ENCODE results near the gene PDGFD. TPM values are rescaled to one million over a fixed set of nuclear protein-coding genes. Genes with fewer than 3 reads are reported as not detected.

PDGFD gene
- total RNA-seq, 2 donors from 2014 or later, result 2.4 to 6.4 TPM

DNA sequence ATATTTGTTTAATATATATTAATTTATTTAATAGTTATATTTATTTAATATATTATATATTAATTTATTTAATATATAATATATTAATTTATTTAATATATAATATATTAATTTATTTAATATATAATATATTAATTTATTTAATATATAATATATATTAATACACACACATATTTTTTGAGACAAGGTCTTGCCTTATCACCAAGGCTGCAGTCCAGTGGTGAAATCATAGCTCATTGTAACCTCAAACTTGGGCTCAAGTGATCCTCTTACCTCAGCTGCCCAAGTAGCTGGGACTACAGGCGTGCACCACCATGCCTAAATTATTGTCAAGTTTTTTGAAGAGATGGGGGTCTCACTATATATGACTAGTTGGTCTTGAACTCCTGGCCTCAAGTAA lies 178.9 kb downstream of the PDGFD start:
- intact Hi-C loops (cut with DNase I, micrococcal nuclease), result no loop called here
- ATAC-seq (no peak), DNase-seq (no peak)

DNA sequence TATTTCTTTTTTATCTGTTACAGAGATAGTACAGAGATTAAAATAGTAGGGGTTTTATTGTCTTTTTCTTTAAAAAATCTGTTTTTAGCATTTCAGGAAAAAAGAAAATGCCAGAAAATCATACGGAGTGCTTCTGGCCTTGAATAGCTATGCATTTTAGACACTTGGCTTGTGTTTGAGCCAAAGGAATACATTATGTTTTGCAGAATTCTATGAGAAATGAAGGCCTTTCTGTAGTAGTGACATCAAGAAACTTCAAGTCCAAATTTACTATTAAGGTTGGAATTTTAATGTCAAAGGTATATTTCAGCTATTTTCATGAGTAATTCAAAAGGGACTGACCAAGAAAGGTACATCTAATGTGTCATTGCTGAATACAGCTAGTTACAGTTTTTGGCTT lies 183.8 kb downstream of the PDGFD start:
- ATAC-seq, result no peak
- intact Hi-C loops (cut with DNase I, micrococcal nuclease), result no loop called here
- no peak for DNase-seq

DNA sequence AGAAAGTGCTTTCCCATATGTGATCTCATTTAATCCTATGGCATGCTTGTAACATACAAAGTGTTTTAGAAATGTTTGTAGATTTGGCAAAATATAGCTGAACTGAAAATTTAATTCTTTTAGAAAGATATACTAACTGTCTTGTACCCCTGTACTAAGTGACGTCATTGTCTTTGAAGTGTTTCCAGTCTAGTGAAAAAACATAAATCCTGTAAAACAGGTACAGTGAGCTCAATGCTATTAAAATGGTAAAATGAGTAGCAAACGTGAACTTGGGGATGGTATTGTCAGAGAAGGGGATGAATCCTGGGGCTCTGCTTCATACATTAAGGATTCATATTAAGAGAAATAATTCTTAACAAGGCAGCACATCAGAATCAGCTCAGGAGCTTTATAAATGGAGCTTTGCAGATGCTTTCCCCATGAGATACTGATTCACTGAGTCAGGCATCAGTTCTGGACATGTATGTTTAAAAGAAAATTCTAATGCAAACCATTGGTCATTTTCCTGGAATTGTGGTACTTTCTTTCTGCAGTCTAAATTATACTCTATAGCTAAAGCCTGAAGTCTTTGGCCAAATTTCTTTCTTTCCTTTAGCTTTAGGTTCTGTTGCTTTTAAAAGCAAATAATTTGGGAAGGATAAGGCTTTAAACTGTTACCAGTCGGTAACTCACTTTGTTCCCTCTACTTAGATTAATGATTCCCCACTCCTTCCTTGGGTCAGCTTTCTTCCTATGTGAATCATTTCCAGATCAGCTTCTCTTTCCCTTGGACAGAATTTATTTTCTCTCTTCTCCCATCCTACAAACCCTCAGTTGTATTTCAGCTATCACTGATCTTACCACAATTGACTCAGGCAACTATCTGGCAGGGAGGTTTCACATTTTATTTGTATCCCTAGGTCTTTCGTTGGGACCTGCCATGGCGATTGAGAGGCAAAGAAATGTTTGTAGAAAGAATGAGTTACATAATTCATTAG lies 185.0 kb downstream of the PDGFD start:
- DNase-seq, result no peak
- intact Hi-C loops (cut with DNase I, micrococcal nuclease), result no loop called here
- ATAC-seq, result no peak

DNA sequence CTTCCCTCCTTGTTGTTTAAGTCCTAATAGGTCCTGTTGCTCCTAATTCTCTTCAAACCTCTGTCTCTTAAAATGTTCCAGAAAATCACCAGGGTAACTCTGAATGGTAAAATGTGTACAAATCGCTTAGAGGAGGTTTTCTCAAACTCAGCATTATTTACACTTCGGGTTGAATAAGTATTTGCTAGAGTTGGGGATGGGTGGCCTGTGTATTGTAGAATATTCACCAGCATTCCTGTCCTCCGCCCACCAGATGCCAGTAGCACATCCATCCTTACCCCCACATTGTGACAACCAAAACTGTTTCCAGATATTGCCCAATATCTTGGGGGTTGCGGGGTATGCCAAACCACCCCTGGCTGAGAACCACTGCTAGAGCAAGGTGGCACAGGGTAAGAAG lies 191.9 kb downstream of the PDGFD start:
- ATAC-seq (no peak), DNase-seq (no peak)
- intact Hi-C loops (cut with DNase I, micrococcal nuclease), result no loop called here

DNA sequence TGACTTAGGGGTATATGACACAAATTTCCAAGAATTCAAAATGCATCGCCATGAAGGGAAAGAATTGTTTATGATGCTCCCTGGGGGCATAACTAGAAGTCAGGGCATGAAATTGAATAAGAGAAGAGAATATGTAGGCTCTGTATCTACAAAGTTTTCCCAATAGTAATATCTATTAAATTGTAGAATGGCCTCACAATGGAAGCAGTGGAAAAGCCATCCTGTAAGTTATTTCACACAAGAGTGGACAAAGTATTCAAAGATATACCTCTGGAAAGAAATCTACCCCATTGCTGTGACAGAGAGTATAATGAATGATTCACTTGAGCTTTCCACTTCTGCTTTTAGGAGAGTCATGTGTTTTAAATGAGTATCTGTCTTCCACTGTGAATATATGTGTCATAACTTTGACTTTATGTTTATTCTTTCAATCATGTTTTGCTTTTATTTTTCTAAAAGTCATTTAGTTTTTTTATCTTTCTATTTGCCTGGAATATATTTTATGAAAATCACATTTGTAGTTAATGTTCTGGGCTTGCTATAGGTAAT lies 193.2 kb downstream of the PDGFD start:
- DNase-seq (no peak), ATAC-seq (no peak)
- intact Hi-C loops (cut with DNase I, micrococcal nuclease), result no loop called here

DNA sequence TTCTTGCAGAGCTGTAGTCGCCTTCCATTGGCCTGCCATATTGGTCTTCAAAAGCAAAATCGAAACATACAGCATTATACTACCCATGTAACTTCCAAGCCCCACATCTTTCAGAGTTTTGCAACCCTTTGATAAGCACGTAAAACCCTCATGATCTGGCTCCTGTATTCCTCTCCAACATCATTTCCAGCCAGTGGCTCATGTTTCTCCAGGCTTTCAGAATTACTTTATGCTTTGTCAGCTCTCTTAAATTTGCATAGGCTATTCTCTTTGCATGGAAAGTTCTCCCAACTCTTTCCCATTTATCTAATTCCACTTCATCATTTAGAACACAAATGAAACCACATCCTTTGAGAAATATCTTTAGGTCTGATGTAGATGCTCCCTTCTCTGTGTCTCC lies 195.3 kb downstream of the PDGFD start:
- ATAC-seq, result no peak
- intact Hi-C loops (cut with DNase I, micrococcal nuclease), result no loop called here
- no peak for DNase-seq

DNA sequence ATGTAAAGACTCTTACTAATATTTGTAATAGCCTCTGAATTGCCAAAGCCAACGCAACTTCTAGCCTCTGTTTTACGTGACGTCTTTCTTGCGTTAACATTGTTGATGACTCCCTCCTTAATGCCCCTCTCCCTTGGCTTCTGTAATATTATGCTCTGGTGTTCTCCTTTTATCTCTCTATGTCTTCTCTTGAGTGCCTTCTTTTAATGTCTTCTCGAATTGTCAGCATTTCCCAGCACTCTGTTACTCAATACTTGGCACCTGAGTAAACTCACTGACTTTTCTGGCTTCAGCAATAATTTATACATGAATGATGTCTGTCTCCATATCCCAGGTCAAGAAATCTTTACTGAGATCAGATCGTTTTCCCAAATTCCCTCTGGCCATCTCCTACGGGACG lies 196.0 kb downstream of the PDGFD start:
- no peak for ATAC-seq
- intact Hi-C loops (cut with DNase I, micrococcal nuclease), result no loop called here
- no peak for DNase-seq

DNA sequence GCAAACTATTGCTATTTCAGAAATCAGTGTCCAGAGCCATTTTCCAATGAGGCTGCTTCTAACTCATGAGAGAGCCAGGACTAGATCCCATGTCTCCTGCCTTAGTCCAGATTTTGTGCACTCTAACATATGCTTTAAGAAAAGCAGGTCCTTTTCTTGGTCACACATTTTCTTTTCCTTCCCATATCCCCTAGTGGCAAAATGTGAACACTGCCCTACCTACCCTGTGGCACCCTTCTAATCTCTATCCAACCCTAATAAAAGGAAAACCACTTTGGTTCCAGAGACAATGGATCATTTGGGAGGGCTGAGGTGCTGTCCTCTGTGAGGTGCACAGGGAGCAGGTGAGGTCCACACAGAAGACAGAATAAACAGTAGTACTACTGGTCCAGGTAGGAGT lies 199.6 kb downstream of the PDGFD start:
- DNase-seq (no peak), ATAC-seq (no peak)
- intact Hi-C loops (cut with DNase I, micrococcal nuclease), result no loop called here

DNA sequence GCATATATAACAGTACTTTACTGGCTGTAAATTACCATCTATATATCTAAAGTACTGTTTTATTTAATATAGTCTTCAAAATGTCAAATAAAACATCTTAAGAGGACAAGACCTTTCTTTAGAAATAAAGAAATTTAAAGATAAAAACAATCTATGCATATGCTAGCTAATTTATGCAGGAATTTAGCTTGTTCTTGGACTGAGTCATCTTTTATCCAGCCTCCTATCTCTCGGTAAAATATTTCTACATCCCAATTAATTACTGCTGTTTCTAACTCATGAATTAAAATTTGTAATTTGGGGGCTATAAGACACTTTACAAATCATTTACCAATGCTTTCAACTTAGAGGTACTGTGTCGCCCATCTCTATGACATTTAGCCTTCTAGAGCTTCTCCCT lies 200.3 kb downstream of the PDGFD start:
- intact Hi-C loops (cut with DNase I, micrococcal nuclease), result no loop called here
- ATAC-seq, result no peak
- DNase-seq, result no peak

DNA sequence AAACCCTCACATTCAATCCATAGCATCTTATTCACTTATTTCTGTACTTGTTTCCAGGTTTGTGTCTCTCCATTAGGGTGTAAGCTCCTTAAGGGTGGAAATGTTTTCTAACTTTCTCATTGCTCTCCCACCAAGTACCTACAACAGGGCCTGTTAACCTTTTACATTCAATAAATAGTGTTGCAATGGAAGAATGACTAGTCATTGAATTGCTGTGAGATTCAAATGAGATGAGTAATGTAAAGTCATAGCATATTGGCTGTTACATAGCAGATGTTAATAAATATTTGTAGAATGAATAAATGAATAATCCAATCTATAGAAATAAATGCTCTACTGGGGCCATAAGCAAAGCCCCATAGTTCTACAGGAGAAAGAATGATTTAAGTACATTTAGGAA lies 202.9 kb downstream of the PDGFD start:
- intact Hi-C loops (cut with DNase I, micrococcal nuclease), result no loop called here
- no peak for DNase-seq
- ATAC-seq, result no peak

DNA sequence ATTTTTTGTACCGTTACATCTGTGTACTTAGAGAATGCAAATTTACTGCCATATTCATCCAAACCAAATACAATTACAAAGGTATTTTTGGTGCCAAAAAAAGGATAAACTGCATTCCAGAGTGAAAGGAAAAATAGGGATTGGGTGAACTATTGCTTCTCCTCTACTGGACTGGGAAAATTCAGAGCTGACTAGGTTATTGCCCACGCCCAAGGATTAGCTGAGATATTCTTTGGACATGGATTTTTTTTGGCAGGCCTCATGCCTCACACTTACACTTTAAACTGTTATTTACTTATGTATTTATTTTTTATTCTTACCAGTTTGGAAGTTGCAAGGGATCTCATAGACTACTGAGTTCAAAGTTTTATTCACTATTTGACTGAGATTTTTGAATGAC lies 203.8 kb downstream of the PDGFD start:
- DNase-seq, result no peak
- intact Hi-C loops (cut with DNase I, micrococcal nuclease), result no loop called here
- no peak for ATAC-seq

DNA sequence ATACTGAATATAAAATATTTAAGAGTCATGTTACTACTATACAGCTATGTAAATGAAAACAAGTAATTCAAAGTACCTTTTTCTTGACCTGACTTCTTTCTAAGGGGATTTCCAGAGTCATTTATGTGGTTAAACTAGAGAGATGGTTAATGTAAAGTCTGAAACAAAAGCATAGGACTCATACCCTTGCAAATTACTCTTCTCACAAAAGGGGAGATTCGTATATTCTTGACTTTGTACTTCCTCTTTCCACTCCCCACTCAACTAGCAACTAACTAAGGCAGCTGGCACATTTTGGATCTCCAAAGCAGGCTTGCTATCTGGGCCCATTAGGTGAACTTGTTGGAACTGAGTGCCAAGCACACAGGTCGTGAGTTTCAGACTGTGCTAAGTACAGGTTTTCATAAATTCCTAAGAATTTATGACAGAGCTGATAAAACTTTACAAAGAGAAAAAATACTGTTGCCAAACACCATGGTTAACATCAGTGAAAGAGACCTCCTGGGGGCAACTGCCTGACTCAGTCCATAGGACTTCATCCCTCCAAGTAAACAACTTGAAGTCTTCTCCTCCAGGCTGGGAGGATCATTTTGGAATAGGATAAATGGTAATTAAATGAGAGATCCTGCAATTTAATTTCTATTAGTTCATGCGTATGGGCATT lies 204.5 kb downstream of the PDGFD start:
- no peak for ATAC-seq
- intact Hi-C loops (cut with DNase I, micrococcal nuclease), result no loop called here
- no peak for DNase-seq

DNA sequence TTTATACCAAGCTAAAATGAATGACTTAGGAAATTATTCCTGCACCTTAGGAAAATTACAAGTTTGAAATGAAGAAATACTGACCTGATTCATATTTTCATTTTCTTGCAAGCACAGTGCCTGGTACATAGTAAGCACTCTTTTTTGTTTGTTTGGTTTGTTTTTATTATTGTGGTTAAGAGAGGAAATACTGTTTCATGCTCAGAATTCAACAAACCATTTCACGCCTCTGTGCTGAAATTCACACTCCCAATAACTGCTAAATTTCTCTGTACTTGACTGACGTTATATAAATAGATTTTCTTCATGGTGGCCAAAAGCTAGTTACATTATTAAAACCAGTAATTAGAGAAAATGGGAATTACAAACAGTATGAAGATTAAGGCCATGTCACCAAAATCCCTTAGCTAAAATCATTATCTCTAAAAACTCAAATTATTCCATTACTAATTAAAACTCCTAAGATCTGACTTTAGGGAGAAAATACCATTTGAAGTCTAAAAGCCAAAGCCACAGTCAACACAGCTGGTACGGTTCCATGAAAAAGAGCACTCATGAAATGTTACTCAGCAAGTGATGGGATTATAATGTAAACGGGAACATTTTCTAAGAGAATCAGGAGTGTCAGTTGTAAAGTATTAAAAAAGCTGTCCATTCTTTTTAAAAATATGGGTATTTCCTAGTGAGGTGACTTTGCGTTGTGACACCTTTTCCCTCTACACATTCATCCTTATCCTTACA lies 205.3 kb downstream of the PDGFD start:
- intact Hi-C loops (cut with DNase I, micrococcal nuclease), result no loop called here
- no peak for ATAC-seq
- DNase-seq, result no peak

DNA sequence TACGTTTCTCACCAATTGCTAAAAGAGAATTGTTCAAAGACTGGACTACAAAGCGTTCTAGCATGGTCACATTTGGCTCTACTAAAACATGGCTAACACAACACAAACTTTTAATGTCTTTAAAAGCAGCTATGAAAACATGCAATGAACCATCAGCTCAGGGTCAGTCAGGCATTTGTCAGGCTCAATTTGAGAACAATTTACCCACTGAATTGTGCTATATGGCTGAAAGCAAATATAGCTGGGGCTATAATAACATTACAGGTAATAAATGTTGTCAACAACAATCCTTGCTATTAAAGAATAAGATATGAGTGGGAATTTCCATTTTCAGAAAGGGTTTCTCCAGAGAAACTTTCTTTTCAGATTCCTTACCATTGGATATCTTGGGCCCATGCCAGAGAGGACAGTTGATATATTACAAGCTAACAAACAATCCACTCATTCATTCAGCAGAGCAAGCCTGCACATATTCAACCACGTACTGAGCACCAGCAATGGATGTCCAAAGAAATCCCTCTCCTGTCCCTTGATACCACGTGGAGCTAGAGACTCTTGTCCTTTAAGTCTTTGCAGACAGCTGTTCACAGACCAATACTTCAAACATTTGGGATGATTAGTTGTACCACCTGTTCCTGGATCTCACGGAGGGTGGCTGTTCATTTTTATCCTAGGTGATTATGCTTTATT lies 210.0 kb downstream of the PDGFD start:
- intact Hi-C loops (cut with DNase I, micrococcal nuclease), result no loop called here
- peak in 1 of 2 donors; percentile 15 for DNase-seq
- ATAC-seq, result peak; percentile 88

DNA sequence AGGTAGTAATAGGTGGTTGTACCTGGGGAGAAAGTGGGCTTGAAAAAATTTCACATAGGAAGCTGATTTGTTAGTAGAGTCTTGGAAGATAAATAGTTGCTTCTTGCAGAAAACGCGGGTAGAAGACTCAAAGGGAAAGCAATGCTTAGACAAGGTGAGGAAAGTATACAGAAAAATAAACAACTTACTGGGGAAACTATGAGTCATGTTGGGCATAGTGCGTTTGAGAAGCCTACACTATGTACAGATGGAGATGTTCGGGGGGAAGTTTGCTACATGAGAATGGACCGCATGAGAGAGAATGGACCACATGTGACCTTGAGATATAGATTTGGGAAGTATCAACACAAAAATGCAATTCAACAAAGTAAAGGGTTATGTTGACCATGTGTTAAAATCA lies 214.2 kb downstream of the PDGFD start:
- DNase-seq (no peak), ATAC-seq (no peak)
- intact Hi-C loops (cut with DNase I, micrococcal nuclease), result no loop called here

DNA sequence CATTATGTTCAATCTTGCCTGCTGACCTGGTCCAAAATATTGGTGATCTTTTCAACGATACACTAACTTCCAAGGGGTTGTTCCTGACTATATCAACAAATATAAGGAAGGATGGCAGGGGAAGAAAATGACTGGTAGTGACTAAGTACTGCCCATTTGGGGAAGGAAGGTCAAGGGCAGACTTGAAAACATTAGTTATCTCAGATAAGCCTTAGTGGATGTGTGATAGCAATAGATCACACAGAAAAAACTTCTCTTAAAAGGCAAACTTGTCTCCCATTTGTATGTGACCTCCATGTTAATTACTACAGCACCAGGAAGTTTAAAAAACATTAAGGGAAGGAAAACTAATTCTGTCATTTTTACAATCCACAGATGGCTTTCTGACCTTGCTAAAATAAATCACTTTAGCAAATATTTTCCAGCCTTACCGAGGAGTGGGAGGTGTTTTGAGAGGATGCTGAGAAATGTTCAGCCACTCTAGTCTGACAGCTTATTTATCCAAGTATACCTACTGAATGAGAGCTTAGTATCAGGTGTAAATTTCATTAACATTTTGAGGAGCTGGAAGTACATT lies 215.7 kb downstream of the PDGFD start:
- ATAC-seq, result no peak
- intact Hi-C loops (cut with DNase I, micrococcal nuclease), result no loop called here
- DNase-seq, result no peak

DNA sequence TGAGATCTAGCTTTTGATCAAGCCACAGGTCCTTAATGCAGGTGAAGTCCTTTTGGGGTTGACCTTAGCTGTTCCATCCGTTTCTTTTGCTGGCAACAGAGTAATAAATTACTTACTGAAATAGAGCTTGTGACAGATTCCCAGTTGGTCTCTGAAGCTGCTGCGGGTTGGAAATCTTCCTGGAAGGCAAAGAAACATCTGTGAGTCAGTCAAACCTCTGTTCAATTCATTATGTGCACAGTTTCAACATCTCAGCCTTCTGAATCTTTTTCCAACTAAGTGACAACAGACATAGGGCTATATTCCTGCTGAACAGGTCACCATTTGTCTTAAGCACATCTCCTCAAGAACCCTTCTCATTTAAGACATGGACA lies 216.4 kb downstream of the PDGFD start:
- intact Hi-C loops (cut with DNase I, micrococcal nuclease), result no loop called here
- ATAC-seq (no peak), DNase-seq (no peak)

DNA sequence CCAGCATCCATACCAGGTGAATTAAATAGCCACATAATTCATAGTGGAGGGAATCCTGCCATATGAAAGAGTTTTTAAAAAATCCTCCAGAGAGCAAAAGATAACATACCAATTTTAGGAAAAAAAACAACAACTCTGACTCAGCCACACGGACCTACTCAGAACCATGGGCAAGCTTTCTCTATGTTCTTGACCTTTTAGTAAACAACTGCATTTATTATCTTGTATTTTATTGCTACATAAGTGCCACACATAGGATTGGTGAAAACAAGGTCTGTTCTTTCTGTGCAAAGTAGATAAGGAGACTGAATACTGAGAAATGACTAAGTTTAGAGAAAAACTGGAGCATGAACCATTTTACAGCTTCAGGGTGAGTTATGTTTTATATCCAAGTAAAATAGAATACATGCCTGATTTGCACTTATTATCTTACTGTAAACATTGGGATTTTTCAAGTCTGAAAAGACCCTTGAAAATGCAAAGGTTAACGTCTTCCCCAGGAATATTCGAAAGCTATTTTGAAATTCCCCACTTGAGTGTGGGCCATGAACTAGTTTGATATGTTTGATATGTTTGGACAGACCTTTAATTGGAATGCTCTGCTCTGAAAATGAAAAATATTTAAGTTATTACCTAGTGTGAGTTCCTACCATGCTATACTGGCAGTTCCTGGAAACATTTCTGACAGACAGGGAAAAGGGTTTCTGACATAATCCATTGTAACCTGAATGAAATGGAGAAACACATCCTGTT lies 217.0 kb downstream of the PDGFD start:
- no peak for DNase-seq
- intact Hi-C loops (cut with DNase I, micrococcal nuclease), result no loop called here
- ATAC-seq, result no peak

All from left colon (tissue), 2 donors.